Activated CD4-positive, alpha-beta T cell treated with anti-CD3 and anti-CD28 coated beads, Interleukin-2, Interleukin-4, amounts not matched to agents 100 ng/mL and 50 ng/mL, durations not matched to agents 16 hours and 8 hours (primary cell): ENCODE data around the gene PGA5.
A peak's percentile ranks its signal among the peaks of the same experiment; 100 is the strongest.

Experiments used
- DNase-seq: peaks from one replicate; pipeline ENCODE4 v3.0.0-alpha.2; 2020; ENCODE audit warnings: low spot score

PGA5 gene

GRCh38 chr11:61294717-61295595, 54.0 kb downstream of the PGA5 start, which contains the start of gene VWCE:
TSS of gene VWCE (minus strand) at chr11:61295316. CDS start at chr11:61295037, 279 bp downstream.
- DNase-seq: peak; percentile 76

DNA sequence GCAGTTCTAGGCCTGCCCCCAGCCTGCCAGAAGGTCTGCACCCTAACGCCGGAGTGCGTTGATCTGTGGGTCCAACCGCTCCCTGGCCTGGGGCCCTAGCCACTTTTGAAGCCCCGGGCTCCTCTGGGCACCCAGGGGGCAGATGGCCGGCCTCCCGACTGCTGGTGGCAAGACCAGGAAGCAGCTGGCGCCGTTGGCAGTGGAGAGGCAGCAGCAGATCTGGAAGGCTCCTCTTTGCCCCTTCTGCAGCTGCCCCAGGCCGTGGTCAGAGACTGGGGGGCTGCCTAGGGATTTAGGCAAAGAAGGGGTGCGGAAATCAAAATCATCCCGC, 54.6 kb downstream of the PGA5 start:
- no peak for DNase-seq

DNA sequence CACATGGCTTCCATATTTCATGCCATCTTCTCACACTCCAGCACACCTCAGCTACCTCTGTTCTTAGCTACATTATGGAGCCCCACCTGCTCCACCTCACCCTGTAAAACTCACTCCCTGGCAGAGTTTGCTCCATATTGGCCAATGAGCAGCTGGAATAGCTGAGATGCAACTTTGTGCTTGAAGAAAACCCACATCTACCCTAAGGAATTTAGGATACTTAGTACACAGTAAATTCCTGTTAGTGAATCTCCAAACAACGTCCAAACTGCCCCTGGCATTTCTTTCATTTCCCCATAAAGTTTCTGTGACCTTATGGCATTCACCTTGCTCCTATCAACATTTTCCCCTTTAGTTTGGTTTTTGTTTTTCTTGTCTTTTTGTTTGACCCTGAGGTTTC, 56.4 kb downstream of the PGA5 start:
- no peak for DNase-seq

GRCh38 chr11:61297746-61298145, 56.8 kb downstream of the PGA5 start:
- DNase-seq: no peak

DNA sequence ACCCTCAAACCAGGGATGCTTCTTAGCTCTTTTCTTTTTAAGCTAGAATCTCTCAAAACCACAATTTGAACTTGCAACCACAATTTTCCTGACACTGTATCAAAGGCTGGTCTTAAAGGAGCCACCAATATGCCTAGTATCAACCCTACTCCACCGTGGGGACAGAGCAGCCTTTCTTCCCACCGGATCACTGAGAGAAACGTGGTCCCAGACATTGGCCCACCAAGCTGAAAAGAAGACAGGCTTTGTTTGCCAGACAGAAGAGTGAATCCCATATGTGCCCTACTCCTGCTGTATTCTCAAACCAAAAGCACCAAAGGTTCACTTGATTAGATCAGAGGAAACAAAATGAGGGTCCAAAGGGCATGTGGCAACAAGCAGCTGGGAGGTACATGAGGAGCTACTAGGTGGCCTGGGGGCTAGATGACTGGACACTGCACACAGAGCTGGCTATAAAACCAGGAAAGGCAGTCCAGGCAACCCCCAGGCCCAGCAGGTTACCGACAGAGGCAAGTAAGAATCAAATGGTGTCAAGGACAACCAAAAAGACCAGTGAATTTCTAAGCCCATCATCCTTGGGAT, 57.8 kb downstream of the PGA5 start:
- no peak for DNase-seq
